B cell (primary cell): ENCODE results near the gene KREMEN2.

Source experiments
- EZH2 ChIP-seq: IDR thresholded peaks from 2 replicates; pipeline ENCODE4 v1.6.1; 2012; ENCODE audit warnings: borderline replicate concordance, low read depth, mild to moderate bottlenecking, moderate library complexity, low read length; ENCODE audit not compliant: insufficient read depth, poor library complexity, severe bottlenecking
- TF ChIP-seq, protein P1 (sequence below): fragments of 200-600 bp; IDR thresholded peaks from one replicate; pipeline ENCODE4 v1.8.0; 2022; ENCODE audit warnings: antibody characterized with exemption, mild to moderate bottlenecking

DNA sequence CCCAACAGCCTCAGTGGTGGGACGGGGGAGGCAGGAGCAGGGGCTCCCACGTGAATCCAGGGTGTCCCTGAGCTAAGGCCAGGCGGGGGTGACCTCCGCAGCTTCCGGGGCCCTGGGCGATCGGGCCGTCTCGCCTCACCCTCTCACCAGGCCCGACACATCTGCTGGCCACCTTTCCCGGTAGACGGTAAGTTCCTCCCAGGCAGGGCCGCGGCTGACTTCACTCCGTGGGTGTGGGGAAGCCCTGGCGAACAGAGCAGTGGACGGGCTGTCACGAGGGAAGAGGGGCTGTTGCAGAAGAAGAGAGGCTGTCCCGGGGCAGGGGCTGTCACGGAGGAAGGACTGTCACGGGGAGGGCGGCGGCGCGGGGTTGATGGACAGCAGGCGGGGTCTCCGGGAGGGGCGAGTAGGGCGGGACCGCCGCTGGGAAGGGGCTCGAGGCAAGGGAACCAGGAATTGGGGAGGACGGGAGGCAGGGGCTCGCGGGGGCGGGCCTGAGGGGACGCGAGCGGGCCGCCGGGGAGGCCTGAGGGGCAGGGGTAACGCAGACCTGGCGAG, 15.7 kb downstream of the KREMEN2 start:
- TF ChIP-seq, protein P1, sequence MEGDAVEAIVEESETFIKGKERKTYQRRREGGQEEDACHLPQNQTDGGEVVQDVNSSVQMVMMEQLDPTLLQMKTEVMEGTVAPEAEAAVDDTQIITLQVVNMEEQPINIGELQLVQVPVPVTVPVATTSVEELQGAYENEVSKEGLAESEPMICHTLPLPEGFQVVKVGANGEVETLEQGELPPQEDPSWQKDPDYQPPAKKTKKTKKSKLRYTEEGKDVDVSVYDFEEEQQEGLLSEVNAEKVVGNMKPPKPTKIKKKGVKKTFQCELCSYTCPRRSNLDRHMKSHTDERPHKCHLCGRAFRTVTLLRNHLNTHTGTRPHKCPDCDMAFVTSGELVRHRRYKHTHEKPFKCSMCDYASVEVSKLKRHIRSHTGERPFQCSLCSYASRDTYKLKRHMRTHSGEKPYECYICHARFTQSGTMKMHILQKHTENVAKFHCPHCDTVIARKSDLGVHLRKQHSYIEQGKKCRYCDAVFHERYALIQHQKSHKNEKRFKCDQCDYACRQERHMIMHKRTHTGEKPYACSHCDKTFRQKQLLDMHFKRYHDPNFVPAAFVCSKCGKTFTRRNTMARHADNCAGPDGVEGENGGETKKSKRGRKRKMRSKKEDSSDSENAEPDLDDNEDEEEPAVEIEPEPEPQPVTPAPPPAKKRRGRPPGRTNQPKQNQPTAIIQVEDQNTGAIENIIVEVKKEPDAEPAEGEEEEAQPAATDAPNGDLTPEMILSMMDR: no peak
- TF ChIP-seq EZH2: no peak
